Fibroblast of skin of back (primary cell): ENCODE measurements around the gene TREX2.

ENCODE experiments used
- DNase-seq: peaks from one replicate; pipeline ENCODE4 v3.0.0-alpha.2; 2013

Gene TREX2

GRCh38 chrX:153455571-153455970 lies 9.7 kb upstream of the TREX2 start:
- no peak for DNase-seq

GRCh38 chrX:153454901-153455550 lies 9.2 kb upstream of the TREX2 start:
- no peak for DNase-seq

GRCh38 chrX:153450949-153451277 lies 5.1 kb upstream of the TREX2 start:
- DNase-seq: no peak

- DNase-seq: no peak
Measured at GRCh38 chrX:153450114-153450948, 4.5 kb upstream of the TREX2 start.

- DNase-seq: no peak
Measured at GRCh38 chrX:153449368-153450113, 3.7 kb upstream of the TREX2 start.

- no peak for DNase-seq
Measured at GRCh38 chrX:153448556-153449367, 2.9 kb upstream of the TREX2 start.

GRCh38 chrX:153447581-153447960 lies 1.7 kb upstream of the TREX2 start:
- no peak for DNase-seq

GRCh38 chrX:153446950-153447580 lies 1.2 kb upstream of the TREX2 start:
- DNase-seq: no peak

GRCh38 chrX:153446636-153446936 lies 730 bp upstream of the TREX2 start:
- DNase-seq: no peak

GRCh38 chrX:153445106-153445855 lies 575 bp downstream of the TREX2 start:
- DNase-seq: no peak

- no peak for DNase-seq
Measured at GRCh38 chrX:153444333-153445011, 1.4 kb downstream of the TREX2 start.

- no peak for DNase-seq
Measured at GRCh38 chrX:153443476-153444332, 2.2 kb downstream of the TREX2 start.

GRCh38 chrX:153442463-153442862 lies 3.4 kb downstream of the TREX2 start:
- no peak for DNase-seq

- DNase-seq: no peak
Measured at GRCh38 chrX:153441981-153442380, 3.9 kb downstream of the TREX2 start.

- DNase-seq: no peak
Measured at GRCh38 chrX:153441296-153441695, 4.6 kb downstream of the TREX2 start.

- DNase-seq: no peak
Measured at GRCh38 chrX:153440556-153441135, 5.2 kb downstream of the TREX2 start.

GRCh38 chrX:153439977-153440376 lies 5.9 kb downstream of the TREX2 start:
- DNase-seq: no peak

GRCh38 chrX:153438532-153438931 lies 7.3 kb downstream of the TREX2 start:
- DNase-seq: peak; percentile 11

- no peak for DNase-seq
Measured at GRCh38 chrX:153435845-153436244, 10.0 kb downstream of the TREX2 start.

GRCh38 chrX:153434801-153435200 lies 11.1 kb downstream of the TREX2 start:
- DNase-seq: no peak
